GM12872 (cell line): Measurements from ENCODE around the gene ABHD12.

Source experiments
- TF ChIP-seq, protein P1 (sequence below): IDR thresholded peaks from 3 replicates; pipeline ENCODE4 v1.5.1; 2011; ENCODE audit warnings: low read depth, mild to moderate bottlenecking, low read length, moderate library complexity; ENCODE audit not compliant: insufficient read depth

Gene ABHD12

GRCh38 chr20:25390538-25391528, at the start of gene ABHD12:
ABHD12 (minus strand) TSS chr20:25390835; CDS start chr20:25390703, 132 bp downstream.
- TF ChIP-seq, protein P1, sequence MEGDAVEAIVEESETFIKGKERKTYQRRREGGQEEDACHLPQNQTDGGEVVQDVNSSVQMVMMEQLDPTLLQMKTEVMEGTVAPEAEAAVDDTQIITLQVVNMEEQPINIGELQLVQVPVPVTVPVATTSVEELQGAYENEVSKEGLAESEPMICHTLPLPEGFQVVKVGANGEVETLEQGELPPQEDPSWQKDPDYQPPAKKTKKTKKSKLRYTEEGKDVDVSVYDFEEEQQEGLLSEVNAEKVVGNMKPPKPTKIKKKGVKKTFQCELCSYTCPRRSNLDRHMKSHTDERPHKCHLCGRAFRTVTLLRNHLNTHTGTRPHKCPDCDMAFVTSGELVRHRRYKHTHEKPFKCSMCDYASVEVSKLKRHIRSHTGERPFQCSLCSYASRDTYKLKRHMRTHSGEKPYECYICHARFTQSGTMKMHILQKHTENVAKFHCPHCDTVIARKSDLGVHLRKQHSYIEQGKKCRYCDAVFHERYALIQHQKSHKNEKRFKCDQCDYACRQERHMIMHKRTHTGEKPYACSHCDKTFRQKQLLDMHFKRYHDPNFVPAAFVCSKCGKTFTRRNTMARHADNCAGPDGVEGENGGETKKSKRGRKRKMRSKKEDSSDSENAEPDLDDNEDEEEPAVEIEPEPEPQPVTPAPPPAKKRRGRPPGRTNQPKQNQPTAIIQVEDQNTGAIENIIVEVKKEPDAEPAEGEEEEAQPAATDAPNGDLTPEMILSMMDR: no peak

DNA sequence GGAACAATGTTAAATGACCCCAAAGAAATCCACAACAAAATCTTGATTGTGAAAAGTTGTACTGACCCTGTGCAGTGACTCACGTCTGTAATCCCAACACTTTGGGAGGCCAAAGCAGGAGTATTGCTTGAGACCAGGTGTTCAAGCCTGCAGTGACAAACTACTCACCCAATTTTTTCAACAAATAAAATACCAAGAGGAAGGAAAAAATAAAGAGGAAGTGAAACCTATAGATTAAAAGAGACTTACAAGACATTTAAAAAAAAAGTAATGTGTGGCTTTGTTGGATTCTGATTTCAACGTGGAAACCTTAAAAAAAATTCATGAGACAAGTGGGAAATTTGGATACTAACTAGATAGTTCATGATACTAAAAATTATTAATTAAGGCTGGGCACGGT, 48.7 kb upstream of the ABHD12 start:
- TF ChIP-seq, protein P1: no peak

- TF ChIP-seq, protein P1: no peak
Observed at GRCh38 chr20:25437153-25437581, 46.5 kb upstream of the ABHD12 start.

GRCh38 chr20:25424536-25424935, 33.9 kb upstream of the ABHD12 start:
- TF ChIP-seq, protein P1: no peak

- TF ChIP-seq, protein P1: no peak
Observed at GRCh38 chr20:25422032-25422431, 31.4 kb upstream of the ABHD12 start.

DNA sequence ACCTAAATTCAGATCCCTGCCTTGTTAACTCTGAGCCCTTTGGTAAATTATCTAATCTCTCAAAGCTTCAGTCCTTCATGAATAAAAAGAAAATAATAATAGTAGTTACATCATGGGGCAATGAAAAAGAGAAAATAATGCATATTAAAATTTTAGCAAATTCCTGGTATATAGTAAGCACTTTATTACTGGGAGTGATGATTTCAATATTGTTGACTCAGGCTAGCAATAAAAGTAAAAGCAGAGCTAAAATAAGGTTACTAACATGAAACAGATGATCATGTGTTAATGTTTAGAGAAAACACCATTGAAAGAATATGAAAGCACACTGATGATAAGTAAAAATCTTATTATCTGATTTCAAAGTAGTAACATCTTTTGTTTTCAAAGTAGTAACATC, 30.5 kb upstream of the ABHD12 start:
- TF ChIP-seq, protein P1: no peak

GRCh38 chr20:25418776-25419175, 28.1 kb upstream of the ABHD12 start:
- TF ChIP-seq, protein P1: no peak
